ENCODE data around the gene GCH1.

The GCH1 gene

DNA sequence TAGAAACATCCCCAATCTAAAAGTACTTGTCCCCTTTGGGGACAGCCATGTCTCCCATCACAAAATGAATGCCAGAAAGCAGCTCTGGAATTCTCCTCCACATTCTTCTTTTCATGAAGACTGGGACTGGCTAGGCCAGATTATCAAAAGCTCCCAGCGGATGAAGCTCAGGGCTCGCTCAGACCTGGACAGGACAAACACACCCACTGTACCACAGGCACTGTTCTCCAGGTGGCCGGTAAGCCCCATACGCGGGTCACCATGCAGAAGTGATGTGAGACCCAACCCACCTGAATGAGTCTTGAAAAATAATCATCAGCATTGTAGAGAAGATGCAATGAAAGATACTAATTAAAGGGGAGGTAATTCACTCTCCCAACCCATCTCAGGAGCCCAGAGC is 85.1 kb downstream of the GCH1 start:
- no peak overlapping the region for H3K4me3 ChIP-seq (ENCODE audit: low read length)
- H4K20me1 ChIP-seq (ENCODE audit: insufficient read depth, low read length) = no peaks in the 10 kb centered on the region
- no peak overlapping the region for H3K4me2 ChIP-seq (ENCODE audit: low read depth, low read length)
- TF ChIP-seq, protein P1, sequence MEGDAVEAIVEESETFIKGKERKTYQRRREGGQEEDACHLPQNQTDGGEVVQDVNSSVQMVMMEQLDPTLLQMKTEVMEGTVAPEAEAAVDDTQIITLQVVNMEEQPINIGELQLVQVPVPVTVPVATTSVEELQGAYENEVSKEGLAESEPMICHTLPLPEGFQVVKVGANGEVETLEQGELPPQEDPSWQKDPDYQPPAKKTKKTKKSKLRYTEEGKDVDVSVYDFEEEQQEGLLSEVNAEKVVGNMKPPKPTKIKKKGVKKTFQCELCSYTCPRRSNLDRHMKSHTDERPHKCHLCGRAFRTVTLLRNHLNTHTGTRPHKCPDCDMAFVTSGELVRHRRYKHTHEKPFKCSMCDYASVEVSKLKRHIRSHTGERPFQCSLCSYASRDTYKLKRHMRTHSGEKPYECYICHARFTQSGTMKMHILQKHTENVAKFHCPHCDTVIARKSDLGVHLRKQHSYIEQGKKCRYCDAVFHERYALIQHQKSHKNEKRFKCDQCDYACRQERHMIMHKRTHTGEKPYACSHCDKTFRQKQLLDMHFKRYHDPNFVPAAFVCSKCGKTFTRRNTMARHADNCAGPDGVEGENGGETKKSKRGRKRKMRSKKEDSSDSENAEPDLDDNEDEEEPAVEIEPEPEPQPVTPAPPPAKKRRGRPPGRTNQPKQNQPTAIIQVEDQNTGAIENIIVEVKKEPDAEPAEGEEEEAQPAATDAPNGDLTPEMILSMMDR (IDR thresholded peaks at IDR 0.05; ENCODE audit: low read length) = no peak
- TF ChIP-seq EZH2phosphoT487 (IDR thresholded peaks at IDR 0.05; ENCODE audit: low read length) (no peak), EZH2 (optimal IDR thresholded peaks at IDR 0.05; ENCODE audit: low read depth, low read length) (no peak)
- no peak overlapping the region for H3K27ac ChIP-seq (ENCODE audit: low read length)
- H2AFZ ChIP-seq (ENCODE audit: low read length) = no peak overlapping the region
- no peak for DNase-seq
- no peaks in the 10 kb centered on the region for H3K9me2 ChIP-seq (replicated peaks; ENCODE audit: insufficient read depth, low read length)
- no peaks in the 10 kb centered on the region for H3K36me3 ChIP-seq (replicated peaks; ENCODE audit: insufficient read depth, low read length)
- no peaks in the 10 kb centered on the region for H3F3A ChIP-seq (ENCODE audit: insufficient read depth, low read length)
- no peaks in the 10 kb centered on the region for H3K9me3 ChIP-seq (replicated peaks; ENCODE audit: insufficient read depth, low read length)
- H3K9ac ChIP-seq (ENCODE audit: low read length) = no peak overlapping the region
- H3K4me1 ChIP-seq (ENCODE audit: low read length) = no peaks in the 10 kb centered on the region
- H3K27me3 ChIP-seq (replicated peaks; ENCODE audit: insufficient read depth, low read length) = no peaks in the 10 kb centered on the region
- no peaks in the 10 kb centered on the region for H3K79me2 ChIP-seq (ENCODE audit: low read length)

DNA sequence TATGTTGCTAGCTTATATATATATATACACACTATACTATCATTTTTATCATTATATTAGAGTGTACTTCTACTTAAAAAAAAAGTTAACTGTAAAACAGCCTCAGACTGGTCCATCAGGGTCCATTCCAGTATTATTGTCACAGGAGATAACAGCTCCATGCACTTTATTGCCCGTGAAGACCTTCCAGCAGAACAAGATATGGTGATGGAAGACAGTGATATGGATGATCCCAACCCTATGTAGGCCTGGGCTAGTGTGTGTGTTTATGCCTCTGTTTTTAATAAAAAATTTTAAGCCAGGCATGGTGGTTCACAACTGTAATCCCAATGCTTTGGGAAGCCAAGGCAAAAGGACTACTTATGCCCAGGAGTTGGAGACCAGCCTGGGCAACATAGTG is 86.2 kb downstream of the GCH1 start:
- Histone ChIP-seq H3F3A (ENCODE audit: insufficient read depth, low read length) (no peaks in the 10 kb centered on the region), H3K79me2 (ENCODE audit: low read length) (no peaks in the 10 kb centered on the region), H2AFZ (ENCODE audit: low read length) (no peak overlapping the region), H3K9ac (ENCODE audit: low read length) (no peak overlapping the region), H3K36me3 (replicated peaks; ENCODE audit: insufficient read depth, low read length) (no peaks in the 10 kb centered on the region), H3K4me2 (ENCODE audit: low read depth, low read length) (no peak overlapping the region), H3K4me1 (ENCODE audit: low read length) (no peaks in the 10 kb centered on the region), H4K20me1 (ENCODE audit: insufficient read depth, low read length) (no peaks in the 10 kb centered on the region), H3K27ac (ENCODE audit: low read length) (no peak overlapping the region), H3K9me3 (replicated peaks; ENCODE audit: insufficient read depth, low read length) (no peaks in the 10 kb centered on the region), H3K27me3 (replicated peaks; ENCODE audit: insufficient read depth, low read length) (no peaks in the 10 kb centered on the region), H3K9me2 (replicated peaks; ENCODE audit: insufficient read depth, low read length) (no peaks in the 10 kb centered on the region), H3K4me3 (ENCODE audit: low read length) (no peak overlapping the region)
- TF ChIP-seq EZH2phosphoT487 (IDR thresholded peaks at IDR 0.05; ENCODE audit: low read length) (no peak), EZH2 (optimal IDR thresholded peaks at IDR 0.05; ENCODE audit: low read depth, low read length) (no peak)
- TF ChIP-seq, protein P1 (IDR thresholded peaks at IDR 0.05; ENCODE audit: low read length) = no peak
- DNase-seq = no peak

DNA sequence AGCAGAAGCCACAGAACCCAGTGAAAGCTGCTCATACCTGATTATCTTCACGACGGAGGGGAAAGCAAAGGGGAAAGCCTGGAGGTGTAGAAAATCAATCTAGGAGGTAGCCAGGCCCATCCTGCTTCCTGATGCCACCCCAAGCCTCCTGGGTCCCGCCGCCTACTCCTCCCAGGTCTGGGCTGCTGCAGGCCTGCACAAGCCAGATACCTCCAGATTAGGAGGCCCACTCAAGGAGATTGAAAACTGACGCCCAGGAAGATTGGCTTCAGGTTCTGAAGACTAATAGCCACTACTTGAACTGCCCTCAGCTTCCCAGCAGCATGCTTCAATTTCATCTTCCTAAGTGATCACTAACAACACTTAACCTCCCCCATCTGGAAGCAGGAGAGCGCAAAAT is 87.1 kb downstream of the GCH1 start:
- H3K4me2 ChIP-seq (ENCODE audit: low read depth, low read length) = no peak overlapping the region
- no peaks in the 10 kb centered on the region for H3F3A ChIP-seq (ENCODE audit: insufficient read depth, low read length)
- H3K4me3 ChIP-seq (ENCODE audit: low read length) = no peak overlapping the region
- no peak for DNase-seq
- no peaks in the 10 kb centered on the region for H3K27me3 ChIP-seq (replicated peaks; ENCODE audit: insufficient read depth, low read length)
- H3K9me3 ChIP-seq (replicated peaks; ENCODE audit: insufficient read depth, low read length) = no peaks in the 10 kb centered on the region
- no peak overlapping the region for H3K9ac ChIP-seq (ENCODE audit: low read length)
- TF ChIP-seq EZH2phosphoT487 (IDR thresholded peaks at IDR 0.05; ENCODE audit: low read length) (no peak), EZH2 (optimal IDR thresholded peaks at IDR 0.05; ENCODE audit: low read depth, low read length) (no peak)
- TF ChIP-seq, protein P1 (IDR thresholded peaks at IDR 0.05; ENCODE audit: low read length) = no peak
- no peaks in the 10 kb centered on the region for H3K9me2 ChIP-seq (replicated peaks; ENCODE audit: insufficient read depth, low read length)
- H3K36me3 ChIP-seq (replicated peaks; ENCODE audit: insufficient read depth, low read length) = no peaks in the 10 kb centered on the region
- H3K27ac ChIP-seq (ENCODE audit: low read length) = no peak overlapping the region
- no peaks in the 10 kb centered on the region for H3K4me1 ChIP-seq (ENCODE audit: low read length)
- H3K79me2 ChIP-seq (ENCODE audit: low read length) = no peaks in the 10 kb centered on the region
- no peaks in the 10 kb centered on the region for H4K20me1 ChIP-seq (ENCODE audit: insufficient read depth, low read length)
- H2AFZ ChIP-seq (ENCODE audit: low read length) = no peak overlapping the region

Data from MM.1S (cell line).